ENCODE data around the gene SRGAP2C.
"Not testable (repeated sequence)": the region's sequence is repeated elsewhere in the genome, so short reads cannot be mapped to it uniquely, and the experiment has no call there.

SRGAP2C gene

DNA sequence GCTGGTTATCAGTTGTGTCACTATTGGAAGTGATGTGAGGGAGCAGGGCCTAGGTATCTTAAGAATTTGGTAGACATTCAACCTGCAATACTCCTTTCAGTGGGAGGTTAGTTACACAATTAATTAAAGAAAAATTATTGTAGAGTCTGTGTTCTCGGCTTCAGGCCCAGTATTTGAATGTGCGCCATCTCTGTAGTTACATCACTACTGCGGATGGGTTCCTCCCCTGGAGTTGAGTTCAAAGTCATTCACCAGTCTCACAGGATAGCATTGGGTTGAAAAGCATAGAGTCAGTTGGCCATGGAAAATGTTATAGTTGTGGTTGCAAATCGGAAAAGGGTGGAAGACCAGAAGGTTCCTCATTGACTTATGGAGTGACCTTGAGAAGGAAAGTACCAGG, 111.8 kb downstream of the SRGAP2C start:
- H3K9me3 ChIP-seq (ENCODE audit: low read length); H3K9ac ChIP-seq (ENCODE audit: low read length); H3K27me3 ChIP-seq (ENCODE audit: control insufficient read depth in 1 of 2, insufficient read depth in 2 of 2, low read length in 2 of 2); H3K27ac ChIP-seq (ENCODE audit: low read depth, low read length); H3K4me1 ChIP-seq (ENCODE audit: insufficient read depth, low read length); H3K36me3 ChIP-seq (ENCODE audit: insufficient read depth, low read length); H3K4me3 ChIP-seq (ENCODE audit: low read depth in 1 of 2, low read length in 2 of 2): not testable (repeated sequence)

DNA sequence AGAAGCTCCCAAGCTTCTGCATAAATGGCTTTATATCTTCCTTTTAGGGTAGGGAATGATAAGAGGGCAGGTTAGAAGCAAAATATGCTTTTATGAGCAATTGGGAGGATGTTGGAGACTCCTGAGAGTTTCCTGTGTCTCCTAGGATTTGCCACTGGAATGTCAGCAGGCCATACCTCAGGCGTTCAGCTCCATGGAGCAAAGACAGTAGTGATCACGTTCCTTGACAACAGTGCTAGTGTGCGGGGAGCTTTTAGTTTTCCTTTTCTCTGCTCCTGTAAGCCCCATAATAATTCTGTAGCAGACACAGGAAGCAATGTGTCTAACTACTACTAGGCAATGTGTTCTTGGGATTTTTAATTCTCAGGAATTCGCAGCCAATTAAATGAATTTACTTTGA, 113.8 kb downstream of the SRGAP2C start:
- H3K4me3 ChIP-seq (ENCODE audit: low read depth in 1 of 2, low read length in 2 of 2); H3K27me3 ChIP-seq (ENCODE audit: control insufficient read depth in 1 of 2, insufficient read depth in 2 of 2, low read length in 2 of 2); H3K9ac ChIP-seq (ENCODE audit: low read length); H3K36me3 ChIP-seq (ENCODE audit: insufficient read depth, low read length); H3K4me1 ChIP-seq (ENCODE audit: insufficient read depth, low read length); H3K27ac ChIP-seq (ENCODE audit: low read depth, low read length); H3K9me3 ChIP-seq (ENCODE audit: low read length): not testable (repeated sequence)

- not testable (repeated sequence) for H3K36me3 ChIP-seq (ENCODE audit: insufficient read depth, low read length); H3K27ac ChIP-seq (ENCODE audit: low read depth, low read length); H3K9me3 ChIP-seq (ENCODE audit: low read length); H3K4me1 ChIP-seq (ENCODE audit: insufficient read depth, low read length); H3K27me3 ChIP-seq (ENCODE audit: control insufficient read depth in 1 of 2, insufficient read depth in 2 of 2, low read length in 2 of 2); H3K9ac ChIP-seq (ENCODE audit: low read length); H3K4me3 ChIP-seq (ENCODE audit: low read depth in 1 of 2, low read length in 2 of 2)
Observed at GRCh38 chr1:121299514-121300149, 114.9 kb downstream of the SRGAP2C start.

DNA sequence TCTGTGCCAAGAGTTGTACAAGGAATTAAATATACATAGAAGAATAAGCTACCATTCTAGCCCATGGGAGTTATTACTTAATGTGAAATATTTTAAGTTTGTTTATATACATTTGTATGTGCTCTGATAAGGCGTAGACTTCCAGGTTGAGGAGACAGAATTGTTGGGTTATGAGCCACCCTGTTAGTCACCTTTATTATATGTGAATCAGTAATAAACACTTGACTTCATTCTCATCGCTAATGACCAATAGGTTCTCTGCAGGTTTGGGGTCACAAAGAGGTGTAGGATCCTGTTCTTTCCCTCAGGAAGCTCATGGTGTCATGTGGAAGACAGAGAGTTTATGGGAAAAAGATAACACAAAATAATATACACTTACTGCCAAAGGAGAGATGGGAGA, 117.1 kb downstream of the SRGAP2C start:
- H3K4me1 ChIP-seq (ENCODE audit: insufficient read depth, low read length); H3K4me3 ChIP-seq (ENCODE audit: low read depth in 1 of 2, low read length in 2 of 2); H3K27me3 ChIP-seq (ENCODE audit: control insufficient read depth in 1 of 2, insufficient read depth in 2 of 2, low read length in 2 of 2); H3K9ac ChIP-seq (ENCODE audit: low read length); H3K9me3 ChIP-seq (ENCODE audit: low read length); H3K36me3 ChIP-seq (ENCODE audit: insufficient read depth, low read length); H3K27ac ChIP-seq (ENCODE audit: low read depth, low read length): not testable (repeated sequence)

DNA sequence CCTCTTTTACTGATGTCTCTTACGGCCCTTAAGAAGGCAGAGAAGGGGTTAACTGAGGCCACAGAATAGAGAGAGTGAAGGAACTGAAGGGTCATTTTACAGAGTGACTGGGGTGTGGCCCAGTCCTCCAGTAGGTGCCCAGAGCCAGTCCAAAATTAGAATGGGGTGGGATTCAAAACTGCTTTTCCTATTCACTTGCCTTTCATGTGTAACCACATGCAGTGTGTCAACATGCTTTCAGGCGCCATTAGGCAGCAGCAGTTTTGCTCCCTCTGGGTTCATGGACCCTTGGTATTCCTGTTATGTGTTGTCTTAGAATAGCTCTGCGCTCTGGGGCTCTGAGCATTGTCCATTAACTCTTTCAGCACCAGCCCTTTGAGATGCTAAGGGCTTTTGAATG, 123.0 kb downstream of the SRGAP2C start:
- H3K9me3 ChIP-seq (ENCODE audit: low read length); H3K9ac ChIP-seq (ENCODE audit: low read length); H3K27ac ChIP-seq (ENCODE audit: low read depth, low read length); H3K4me3 ChIP-seq (ENCODE audit: low read depth in 1 of 2, low read length in 2 of 2); H3K36me3 ChIP-seq (ENCODE audit: insufficient read depth, low read length); H3K27me3 ChIP-seq (ENCODE audit: control insufficient read depth in 1 of 2, insufficient read depth in 2 of 2, low read length in 2 of 2); H3K4me1 ChIP-seq (ENCODE audit: insufficient read depth, low read length): not testable (repeated sequence)

GRCh38 chr1:121315509-121315908, 130.7 kb downstream of the SRGAP2C start:
- not testable (repeated sequence) for H3K4me3 ChIP-seq (ENCODE audit: low read depth in 1 of 2, low read length in 2 of 2); H3K9ac ChIP-seq (ENCODE audit: low read length); H3K9me3 ChIP-seq (ENCODE audit: low read length); H3K4me1 ChIP-seq (ENCODE audit: insufficient read depth, low read length); H3K36me3 ChIP-seq (ENCODE audit: insufficient read depth, low read length); H3K27me3 ChIP-seq (ENCODE audit: control insufficient read depth in 1 of 2, insufficient read depth in 2 of 2, low read length in 2 of 2); H3K27ac ChIP-seq (ENCODE audit: low read depth, low read length)

GRCh38 chr1:121316081-121316480, 131.3 kb downstream of the SRGAP2C start:
- not testable (repeated sequence) for H3K36me3 ChIP-seq (ENCODE audit: insufficient read depth, low read length); H3K4me1 ChIP-seq (ENCODE audit: insufficient read depth, low read length); H3K9me3 ChIP-seq (ENCODE audit: low read length); H3K9ac ChIP-seq (ENCODE audit: low read length); H3K27me3 ChIP-seq (ENCODE audit: control insufficient read depth in 1 of 2, insufficient read depth in 2 of 2, low read length in 2 of 2); H3K27ac ChIP-seq (ENCODE audit: low read depth, low read length); H3K4me3 ChIP-seq (ENCODE audit: low read depth in 1 of 2, low read length in 2 of 2)

- not testable (repeated sequence) for H3K4me3 ChIP-seq (ENCODE audit: low read depth in 1 of 2, low read length in 2 of 2); H3K27me3 ChIP-seq (ENCODE audit: control insufficient read depth in 1 of 2, insufficient read depth in 2 of 2, low read length in 2 of 2); H3K9me3 ChIP-seq (ENCODE audit: low read length); H3K27ac ChIP-seq (ENCODE audit: low read depth, low read length); H3K9ac ChIP-seq (ENCODE audit: low read length); H3K36me3 ChIP-seq (ENCODE audit: insufficient read depth, low read length); H3K4me1 ChIP-seq (ENCODE audit: insufficient read depth, low read length)
Observed at GRCh38 chr1:121317491-121318468, 133.0 kb downstream of the SRGAP2C start.

DNA sequence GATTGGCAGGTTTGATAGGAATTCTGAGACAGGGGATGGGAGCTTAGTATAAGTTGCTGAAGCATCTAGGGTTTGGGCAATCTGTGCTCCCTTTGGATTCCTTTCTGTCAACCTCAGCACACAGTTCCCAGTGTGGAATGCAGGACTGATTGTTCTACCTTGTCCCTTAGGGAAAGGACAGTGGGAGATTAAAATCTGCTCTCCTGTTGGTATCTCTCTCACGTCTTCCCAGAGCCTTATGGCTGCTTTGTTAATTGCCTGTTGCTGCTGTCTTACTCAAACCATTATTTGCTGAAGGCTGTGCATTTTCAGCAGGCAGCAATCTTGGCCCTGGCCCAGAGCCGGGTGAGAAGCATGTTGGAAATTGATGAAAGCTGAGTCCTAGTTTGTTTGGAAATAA, 133.9 kb downstream of the SRGAP2C start:
- H3K9ac ChIP-seq (ENCODE audit: low read length); H3K27ac ChIP-seq (ENCODE audit: low read depth, low read length); H3K36me3 ChIP-seq (ENCODE audit: insufficient read depth, low read length); H3K9me3 ChIP-seq (ENCODE audit: low read length); H3K4me3 ChIP-seq (ENCODE audit: low read depth in 1 of 2, low read length in 2 of 2); H3K27me3 ChIP-seq (ENCODE audit: control insufficient read depth in 1 of 2, insufficient read depth in 2 of 2, low read length in 2 of 2); H3K4me1 ChIP-seq (ENCODE audit: insufficient read depth, low read length): not testable (repeated sequence)

- H3K9ac ChIP-seq (ENCODE audit: low read length); H3K9me3 ChIP-seq (ENCODE audit: low read length); H3K27ac ChIP-seq (ENCODE audit: low read depth, low read length); H3K36me3 ChIP-seq (ENCODE audit: insufficient read depth, low read length); H3K27me3 ChIP-seq (ENCODE audit: control insufficient read depth in 1 of 2, insufficient read depth in 2 of 2, low read length in 2 of 2); H3K4me1 ChIP-seq (ENCODE audit: insufficient read depth, low read length); H3K4me3 ChIP-seq (ENCODE audit: low read depth in 1 of 2, low read length in 2 of 2): not testable (repeated sequence)
Observed at GRCh38 chr1:121321660-121322059, 136.9 kb downstream of the SRGAP2C start.

GRCh38 chr1:121324726-121325125, 140.0 kb downstream of the SRGAP2C start:
- H3K4me1 ChIP-seq (ENCODE audit: insufficient read depth, low read length); H3K9me3 ChIP-seq (ENCODE audit: low read length); H3K9ac ChIP-seq (ENCODE audit: low read length); H3K4me3 ChIP-seq (ENCODE audit: low read depth in 1 of 2, low read length in 2 of 2); H3K27ac ChIP-seq (ENCODE audit: low read depth, low read length); H3K27me3 ChIP-seq (ENCODE audit: control insufficient read depth in 1 of 2, insufficient read depth in 2 of 2, low read length in 2 of 2); H3K36me3 ChIP-seq (ENCODE audit: insufficient read depth, low read length): not testable (repeated sequence)

DNA sequence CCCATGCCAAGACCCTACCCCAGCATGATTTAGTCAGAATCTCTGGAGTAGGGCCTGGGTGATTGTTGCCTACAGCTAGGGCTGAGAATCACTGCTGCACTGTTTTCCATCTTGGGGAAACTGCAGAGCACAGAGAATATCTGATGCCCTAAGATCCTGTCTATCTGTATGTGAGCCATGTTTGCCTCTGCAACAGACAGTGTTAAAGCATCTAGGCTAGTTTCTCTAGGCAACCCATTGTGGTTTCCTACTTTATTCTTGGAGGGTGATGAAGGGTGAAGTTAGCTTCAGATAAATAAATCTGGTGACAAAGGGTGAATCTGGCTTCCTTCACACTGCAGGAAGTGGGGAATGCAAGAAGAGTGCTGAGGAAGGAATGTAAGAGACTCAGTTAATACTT, 147.4 kb downstream of the SRGAP2C start:
- not testable (repeated sequence) for H3K27ac ChIP-seq (ENCODE audit: low read depth, low read length); H3K27me3 ChIP-seq (ENCODE audit: control insufficient read depth in 1 of 2, insufficient read depth in 2 of 2, low read length in 2 of 2); H3K9ac ChIP-seq (ENCODE audit: low read length); H3K4me1 ChIP-seq (ENCODE audit: insufficient read depth, low read length); H3K9me3 ChIP-seq (ENCODE audit: low read length); H3K36me3 ChIP-seq (ENCODE audit: insufficient read depth, low read length); H3K4me3 ChIP-seq (ENCODE audit: low read depth in 1 of 2, low read length in 2 of 2)
